GM06990 (cell line): ENCODE results near the gene PTGES3L.
"Not testable (repeated sequence)": the region's sequence is repeated elsewhere in the genome, so short reads cannot be mapped to it uniquely, and the experiment has no call there.

Experiments used
- DNase-seq: peaks from one replicate; pipeline ENCODE4 v3.0.0-alpha.2; 2011; ENCODE audit not compliant: insufficient read length; ENCODE audit errors: extremely low read depth
- H3K27me3 ChIP-seq: replicated peaks from 2 replicates; pipeline ENCODE4 v1.6.0; 2011; ENCODE audit warnings: low read length; ENCODE audit not compliant: control insufficient read depth, insufficient read depth
- H3K36me3 ChIP-seq: 2 replicates; pipeline ENCODE4 v1.5.1; 2011; ENCODE audit warnings: low read length; ENCODE audit not compliant: control insufficient read depth, insufficient read depth
- H3K4me3 ChIP-seq: replicated peaks from 2 replicates; pipeline ENCODE4 v1.5.1; 2011; ENCODE audit warnings: low read depth, mild to moderate bottlenecking, control low read depth, low read length
- TF ChIP-seq, protein P1 (sequence below): IDR thresholded peaks from 2 replicates; pipeline ENCODE4 v1.5.1; 2011; ENCODE audit warnings: low read length, control low read depth, mild to moderate bottlenecking, inconsistent platforms; ENCODE audit not compliant: insufficient read depth, poor library complexity, severe bottlenecking

The PTGES3L gene

GRCh38 chr17:42997390-42997983 lies 17.6 kb upstream of the PTGES3L start:
- no peak for DNase-seq
- Histone ChIP-seq H3K4me3 (peak overlapping the region; percentile 47; the same call in 1 of the 2 replicates), H3K27me3 (no peaks in the 10 kb centered on the region), H3K36me3 (peaks cover 12% of the 10 kb centered on the region)
- TF ChIP-seq, protein P1, sequence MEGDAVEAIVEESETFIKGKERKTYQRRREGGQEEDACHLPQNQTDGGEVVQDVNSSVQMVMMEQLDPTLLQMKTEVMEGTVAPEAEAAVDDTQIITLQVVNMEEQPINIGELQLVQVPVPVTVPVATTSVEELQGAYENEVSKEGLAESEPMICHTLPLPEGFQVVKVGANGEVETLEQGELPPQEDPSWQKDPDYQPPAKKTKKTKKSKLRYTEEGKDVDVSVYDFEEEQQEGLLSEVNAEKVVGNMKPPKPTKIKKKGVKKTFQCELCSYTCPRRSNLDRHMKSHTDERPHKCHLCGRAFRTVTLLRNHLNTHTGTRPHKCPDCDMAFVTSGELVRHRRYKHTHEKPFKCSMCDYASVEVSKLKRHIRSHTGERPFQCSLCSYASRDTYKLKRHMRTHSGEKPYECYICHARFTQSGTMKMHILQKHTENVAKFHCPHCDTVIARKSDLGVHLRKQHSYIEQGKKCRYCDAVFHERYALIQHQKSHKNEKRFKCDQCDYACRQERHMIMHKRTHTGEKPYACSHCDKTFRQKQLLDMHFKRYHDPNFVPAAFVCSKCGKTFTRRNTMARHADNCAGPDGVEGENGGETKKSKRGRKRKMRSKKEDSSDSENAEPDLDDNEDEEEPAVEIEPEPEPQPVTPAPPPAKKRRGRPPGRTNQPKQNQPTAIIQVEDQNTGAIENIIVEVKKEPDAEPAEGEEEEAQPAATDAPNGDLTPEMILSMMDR, result no peak

DNA sequence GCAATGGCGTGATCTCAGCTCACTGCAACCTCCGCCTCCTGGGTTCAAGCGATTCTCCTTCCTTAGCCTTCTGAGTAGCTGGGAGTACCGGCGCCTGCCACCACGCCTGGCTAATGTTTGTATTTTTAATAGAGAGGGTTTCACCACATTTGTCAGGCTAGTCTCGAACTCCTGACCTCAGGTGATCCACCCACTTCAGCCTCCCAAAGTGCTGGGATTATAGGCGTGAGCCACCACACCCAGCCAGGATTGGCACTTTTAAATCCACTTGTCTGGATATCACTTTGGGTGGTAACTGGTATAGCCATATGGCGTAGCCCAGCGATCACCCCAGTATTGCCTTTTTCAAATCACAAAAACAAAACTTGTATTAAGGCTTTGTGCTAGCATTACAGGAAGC lies 14.0 kb upstream of the PTGES3L start:
- peaks cover 20% of the 10 kb centered on the region for H3K36me3 ChIP-seq
- DNase-seq, H3K4me3 ChIP-seq, H3K27me3 ChIP-seq: not testable (repeated sequence)

DNA sequence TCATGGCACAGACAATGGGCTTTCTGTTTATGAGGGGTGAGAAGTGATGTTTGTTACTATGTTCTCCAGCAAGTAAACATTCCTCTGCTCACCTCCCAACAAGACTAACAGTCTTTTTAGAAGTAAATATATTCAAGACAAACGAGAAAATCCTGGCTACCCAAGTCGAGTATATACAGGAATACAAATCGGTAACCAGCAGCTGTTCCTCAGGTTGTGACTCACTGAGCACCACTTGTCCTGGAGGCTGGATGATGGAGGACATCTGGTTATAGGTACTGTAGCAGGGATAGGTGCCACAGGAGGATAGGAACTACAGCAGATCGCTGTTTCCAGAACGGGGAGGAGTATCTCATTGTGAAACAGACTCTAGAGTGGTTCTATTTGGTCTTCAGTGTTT lies 13.0 kb upstream of the PTGES3L start:
- TF ChIP-seq, protein P1, result no peak
- peaks cover 21% of the 10 kb centered on the region for H3K36me3 ChIP-seq
- DNase-seq, result no peak

GRCh38 chr17:42991471-42991870 lies 11.6 kb upstream of the PTGES3L start:
- no peak for DNase-seq
- TF ChIP-seq, protein P1, result no peak
- Histone ChIP-seq H3K36me3 (peaks cover 25% of the 10 kb centered on the region), H3K27me3 (no peaks in the 10 kb centered on the region), H3K4me3 (no peak overlapping the region)

More for the DNA sequence above, 13.0 kb upstream of the PTGES3L start:
- Histone ChIP-seq H3K27me3 (no peaks in the 10 kb centered on the region), H3K4me3 (no peak overlapping the region)

DNA sequence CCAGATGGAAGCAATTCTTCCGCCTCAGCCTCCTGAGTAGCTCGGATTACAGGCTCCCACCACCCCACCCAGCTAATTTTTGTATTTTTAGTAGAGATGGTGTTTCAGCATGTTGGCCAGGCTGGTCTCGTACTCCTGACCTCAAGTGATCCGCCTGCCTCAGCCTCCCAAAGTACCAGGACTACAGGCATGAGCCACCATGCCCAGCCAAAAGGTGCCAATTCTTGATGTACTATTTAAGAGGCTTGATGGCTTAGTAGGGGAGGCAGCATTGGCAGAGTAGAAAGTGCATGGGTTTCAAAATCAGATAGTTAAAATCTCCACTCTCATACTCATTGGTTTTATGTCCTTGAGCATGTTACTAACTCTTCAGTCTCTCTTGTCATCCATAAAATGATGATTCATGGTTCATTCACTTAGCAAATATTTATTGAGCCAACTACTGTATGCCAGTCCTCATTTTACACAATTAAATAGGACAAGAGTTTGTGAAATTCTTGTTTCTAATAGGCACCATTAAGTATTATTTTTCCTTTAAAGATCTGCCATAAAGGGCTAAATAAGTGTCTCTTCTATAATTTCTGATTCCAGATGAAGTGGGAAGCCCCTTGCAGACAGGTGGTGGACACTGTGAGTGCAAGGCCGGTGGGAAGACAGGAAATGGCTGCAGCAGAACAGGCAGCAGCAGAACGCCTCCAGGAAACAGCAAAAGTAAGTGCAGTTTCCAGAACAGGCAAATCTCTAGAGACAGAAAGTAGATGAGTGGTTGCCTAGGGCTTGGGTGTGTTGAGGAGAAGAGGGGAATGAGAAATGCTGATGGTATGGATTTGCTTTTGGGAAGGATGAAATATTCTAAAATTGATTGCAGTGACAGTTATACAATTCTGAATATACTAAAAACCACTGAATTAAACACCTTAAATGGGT lies 10.1 kb upstream of the PTGES3L start:
- no peak for DNase-seq
- Histone ChIP-seq H3K27me3 (no peaks in the 10 kb centered on the region), H3K36me3 (peaks cover 25% of the 10 kb centered on the region), H3K4me3 (no peak overlapping the region)
- TF ChIP-seq, protein P1, result no peak

DNA sequence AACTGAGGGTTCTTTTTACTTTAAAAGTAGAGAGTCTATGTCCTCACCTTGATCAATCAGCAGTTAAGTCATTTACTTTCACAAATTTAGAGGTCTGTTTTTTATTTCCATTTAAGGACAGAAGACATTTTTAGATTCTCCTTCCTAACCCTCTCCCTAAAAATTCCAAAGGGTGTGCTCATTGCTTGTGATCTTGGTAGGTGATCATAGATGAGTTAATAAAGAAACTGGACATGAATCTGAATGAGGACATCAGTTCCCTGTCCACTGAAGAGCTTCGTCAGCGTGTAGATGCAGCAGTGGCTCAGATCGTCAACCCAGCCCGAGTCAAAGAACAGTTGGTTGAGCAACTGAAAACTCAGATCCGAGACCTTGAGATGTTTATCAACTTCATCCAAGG lies 9.3 kb upstream of the PTGES3L start:
- DNase-seq, result no peak
- Histone ChIP-seq H3K36me3 (peaks cover 25% of the 10 kb centered on the region), H3K4me3 (no peak overlapping the region), H3K27me3 (no peaks in the 10 kb centered on the region)
- TF ChIP-seq, protein P1, result no peak
